ENCODE measurements around the gene PPP2R2C. TPM values are rescaled to one million over a fixed set of nuclear protein-coding genes. Genes with fewer than 3 reads are reported as not detected.
A peak's percentile ranks its signal among the peaks of the same experiment; 100 is the strongest.

PPP2R2C gene
- total and polyA plus RNA-seq, 10 donors, result 0.07 to 1.3 (median 0.23) TPM; not detected in 1

- intact Hi-C loops (cut with DNase I; ENCODE audit: low total_unique reads), result no loop called here
- H3K9me3 ChIP-seq, result no peaks in the 10 kb centered on the region
- peaks cover 0 to 68% (median 0%) of the 10 kb centered on the region in 7 donors for H3K27me3 ChIP-seq (replicated peaks in 1 of 7)
- WGBS, 5 donors, result 37 to 45% (median 40%) methylated on average over 22 to 24 of the region's 24 CpGs
- H3K4me1 ChIP-seq, result no peaks in the 10 kb centered on the region
- H3K27ac ChIP-seq, result no peak overlapping the region
- H3K4me3 ChIP-seq, result no peak overlapping the region
- no peak for TF ChIP-seq POLR2A (IDR thresholded peaks at IDR 0.05)
- TF ChIP-seq CTCF (IDR thresholded peaks at IDR 0.05 in 8 of 11, conservative IDR thresholded peaks at IDR 0.05 in 3 of 11), result no peak
- TF ChIP-seq POLR2AphosphoS5 (IDR thresholded peaks at IDR 0.05), result no peak
- DNase-seq, result peak; percentile 65
- H3K36me3 ChIP-seq, result no peaks in the 10 kb centered on the region
These were observed 92.4 kb downstream of the PPP2R2C start for GRCh38 chr4:6379767-6380745.

GRCh38 chr4:6378493-6379445 is 93.6 kb downstream of the PPP2R2C start:
- H3K27me3 ChIP-seq (replicated peaks in 1 of 7), result peaks cover 0 to 62% (median 0%) of the 10 kb centered on the region in 7 donors
- no peak overlapping the region for H3K27ac ChIP-seq
- no peaks in the 10 kb centered on the region for H3K9me3 ChIP-seq
- whole genome bisulfite sequencing, 5 donors, result 83 to 89% (median 86%) methylated on average over 35 to 41 of the region's 41 CpGs
- H3K4me1 ChIP-seq, result no peaks in the 10 kb centered on the region
- H3K36me3 ChIP-seq, result no peaks in the 10 kb centered on the region
- TF ChIP-seq POLR2AphosphoS5 (IDR thresholded peaks at IDR 0.05) (no peak), POLR2A (IDR thresholded peaks at IDR 0.05) (no peak), CTCF (IDR thresholded peaks at IDR 0.05 in 8 of 11, conservative IDR thresholded peaks at IDR 0.05 in 3 of 11) (no peak)
- peak; percentile 69 for DNase-seq
- no peak overlapping the region for H3K4me3 ChIP-seq
- intact Hi-C loops (cut with DNase I; ENCODE audit: low total_unique reads), result no loop called here

- 54 to 72% (median 63%) methylated on average over 16 to 25 of the region's 25 CpGs for WGBS, 5 donors
- intact Hi-C loops (cut with DNase I; ENCODE audit: low total_unique reads), result no loop called here
These were observed 94.6 kb downstream of the PPP2R2C start for GRCh38 chr4:6377626-6378492.

More at GRCh38 chr4:6377626-6378492, 94.6 kb downstream of the PPP2R2C start:
- no peaks in the 10 kb centered on the region for H3K9me3 ChIP-seq
- TF ChIP-seq POLR2A (IDR thresholded peaks at IDR 0.05) (no peak), POLR2AphosphoS5 (IDR thresholded peaks at IDR 0.05) (no peak), CTCF (IDR thresholded peaks at IDR 0.05 in 8 of 11, conservative IDR thresholded peaks at IDR 0.05 in 3 of 11) (no peak)
- H3K36me3 ChIP-seq, result no peaks in the 10 kb centered on the region
- DNase-seq, result peak; percentile 52
- H3K27ac ChIP-seq, result no peak overlapping the region
- peaks cover 0 to 57% (median 0%) of the 10 kb centered on the region in 7 donors for H3K27me3 ChIP-seq (replicated peaks in 1 of 7)
- H3K4me1 ChIP-seq, result no peaks in the 10 kb centered on the region
- H3K4me3 ChIP-seq, result no peak overlapping the region
